T-cell (primary cell): ENCODE data around the gene OPA1. TPM values are rescaled to one million over a fixed set of nuclear protein-coding genes. Genes with fewer than 3 reads are reported as not detected.

Experiments used
- ATAC-seq, 4 experiments: fragments of 200-7000 bp in 3 of 4; fragments of 150-1000 bp in 1 of 4; cut with Tn5 transposase; replicated peaks in 1 of 4; 1 replicate in 3 of 4; 2 replicates in 1 of 4; pipeline ENCODE4 v1.10.0; 2021; ENCODE audit warnings: moderate library complexity in 3 of 4, mild to moderate bottlenecking in 2 of 4, moderate number of reproducible peaks in 1 of 4
- CTCF ChIA-PET, 2 donors: fragments of 300-600 bp; sonication (Branson Sonifier 250); formaldehyde crosslinking; loops; one replicate each; lab custom pipeline; 2022; ENCODE audit warnings: antibody characterized with exemption in 2 of 2; lab: Charles Lee
- POLR2A ChIA-PET, 2 donors: fragments of 300-600 bp; sonication (Branson Sonifier 250); formaldehyde crosslinking; loops; one replicate each; lab custom pipeline; 2022; ENCODE audit warnings: antibody characterized with exemption in 2 of 2; lab: Charles Lee
- DNase-seq, 35 experiments: peaks; one replicate each; pipeline versions ENCODE4 v3.0.0 to v3.0.0-alpha.2; 2013 to 2023
- H3K27ac ChIP-seq: one replicate; pipeline ENCODE4 v1.5.1; 2013; ENCODE audit warnings: low read length
- H3K27me3 ChIP-seq, 2 experiments: replicated peaks in 1 of 2; 1 replicate in 1 of 2; 2 replicates in 1 of 2; pipeline versions ENCODE4 v1.6.1 to v1.7.0; 2013; ENCODE audit warnings: low read length in 1 of 2, mixed read lengths in 1 of 2; ENCODE audit not compliant: control insufficient read depth in 2 of 2, insufficient read depth in 2 of 2; ENCODE audit errors: extremely low read depth in 1 of 2
- H3K36me3 ChIP-seq, 2 donors: 1 replicate in 1 of 2; 2 replicates in 1 of 2; pipeline versions ENCODE4 v1.6.1 to v1.7.0; 2013; ENCODE audit warnings: low read length in 1 of 2; ENCODE audit not compliant: control insufficient read depth in 2 of 2, insufficient read depth in 1 of 2; ENCODE audit errors: extremely low read depth in 1 of 2
- H3K4me1 ChIP-seq, 2 experiments: 1 replicate in 1 of 2; 2 replicates in 1 of 2; pipeline versions ENCODE4 v1.6.1 to v1.7.0; 2013; ENCODE audit warnings: low read length in 2 of 2, mixed read lengths in 1 of 2; ENCODE audit not compliant: insufficient read depth in 2 of 2, control insufficient read depth in 1 of 2; ENCODE audit errors: extremely low read depth in 1 of 2
- H3K4me3 ChIP-seq, 2 donors: 1 replicate in 1 of 2; 2 replicates in 1 of 2; pipeline versions ENCODE4 v1.5.1 to v1.7.0; 2013; ENCODE audit warnings: mild to moderate bottlenecking in 2 of 2, low read length in 1 of 2, moderate library complexity in 1 of 2; ENCODE audit not compliant: control insufficient read depth in 1 of 2; ENCODE audit errors: extremely low read depth in 1 of 2
- H3K9me3 ChIP-seq: 2 replicates; pipeline ENCODE4 v1.7.0; 2013
- H3K27ac Mint-ChIP-seq, 2 donors: one replicate each; pipeline ENCODE4 v1.8.0; 2020 to 2021; ENCODE audit warnings: mild to moderate bottlenecking in 2 of 2, mixed read lengths in 2 of 2
- H3K27me3 Mint-ChIP-seq, 2 donors: one replicate each; pipeline ENCODE4 v1.8.0; 2021 to 2022; ENCODE audit warnings: mixed read lengths in 2 of 2
- H3K36me3 Mint-ChIP-seq: one replicate; pipeline ENCODE4 v1.8.0; 2021; ENCODE audit warnings: mixed read lengths
- H3K4me1 Mint-ChIP-seq, 3 donors: one replicate each; pipeline ENCODE4 v1.8.0; 2020 to 2022; ENCODE audit warnings: mixed read lengths in 3 of 3, mild to moderate bottlenecking in 1 of 3
- H3K4me3 Mint-ChIP-seq, 3 donors: one replicate each; pipeline ENCODE4 v1.8.0; 2020 to 2022; ENCODE audit warnings: mild to moderate bottlenecking in 3 of 3, mixed read lengths in 3 of 3, moderate library complexity in 3 of 3
- H3K9me3 Mint-ChIP-seq, 3 donors: one replicate each; pipeline ENCODE4 v1.8.0; 2020 to 2022; ENCODE audit warnings: mixed read lengths in 3 of 3
- WGBS: methylation state at CpG from one replicate; pipeline ENCODE4 v1.1.5; 2013; ENCODE audit warnings: missing lambda C conversion rate; ENCODE audit not compliant: insufficient coverage; 5-methylcytosine and 5-hydroxymethylcytosine counted together
- total RNA-seq, 35 experiments: library from RNA in 6 of 35; stranded (reverse) in 6 of 35; fragments of 120-200 nt in 1 of 35; gene quantifications; one replicate each; pipeline versions ENCODE4 v1.2.1 to v1.2.4 and lab custom pipeline; 2013 to 2026

OPA1 gene
- total RNA-seq, 5 donors from 2014 or later (not counting 1 experiment from before 2014, with no cell fraction given) = 40.5 to 56.1 (median 41.9) TPM

GRCh38 chr3:193720169-193720568 lies 127.2 kb downstream of the OPA1 start:
- H3K36me3 ChIP-seq = no peaks in the 10 kb centered on the region
- no peaks in the 10 kb centered on the region for H3K9me3 ChIP-seq
- peaks cover 6 to 9% of the 10 kb centered on the region in 2 experiments for H3K4me1 ChIP-seq
- Mint-ChIP-seq H3K4me1 (peaks cover 8 to 16% (median 9%) of the 10 kb centered on the region in 3 donors), H3K36me3 (peaks cover 3% of the 10 kb centered on the region), H3K27ac (no peak overlapping the region), H3K27me3 (peaks cover 3 to 9% of the 10 kb centered on the region in 2 donors), H3K4me3 (no peak overlapping the region), H3K9me3 (peaks cover 0 to 7% (median 3%) of the 10 kb centered on the region in 3 donors)
- DNase-seq (no peak), ATAC-seq (no peak)
- ChIA-PET POLR2A (no interaction called here), CTCF (no interaction called here)
- no CpG with 5 or more reads among the region's 3 CpGs for WGBS
- H3K27me3 ChIP-seq = peaks cover 0 to 2% of the 10 kb centered on the region in 2 experiments
- no peak overlapping the region for H3K27ac ChIP-seq
- H3K4me3 ChIP-seq = no peak overlapping the region

GRCh38 chr3:193722566-193722965 lies 129.6 kb downstream of the OPA1 start:
- no peaks in the 10 kb centered on the region for H3K9me3 Mint-ChIP-seq
- DNase-seq (no peak), ATAC-seq (no peak)
- no peak overlapping the region for H3K4me3 Mint-ChIP-seq
- 80% methylated on average over 3 of the region's 3 CpGs for WGBS
- no peak overlapping the region for H3K27ac Mint-ChIP-seq
- Histone ChIP-seq H3K36me3 (no peaks in the 10 kb centered on the region), H3K9me3 (no peaks in the 10 kb centered on the region), H3K27ac (no peak overlapping the region), H3K27me3 (peaks cover 0 to 2% of the 10 kb centered on the region in 2 experiments), H3K4me1 (no peaks in the 10 kb centered on the region), H3K4me3 (no peak overlapping the region)
- POLR2A ChIA-PET = no interaction called here
- no peaks in the 10 kb centered on the region for H3K36me3 Mint-ChIP-seq
- CTCF ChIA-PET = no interaction called here
- no peaks in the 10 kb centered on the region for H3K4me1 Mint-ChIP-seq
- peaks cover 3 to 9% of the 10 kb centered on the region in 2 donors for H3K27me3 Mint-ChIP-seq

GRCh38 chr3:193727089-193727488 lies 134.1 kb downstream of the OPA1 start:
- Mint-ChIP-seq H3K27me3 (peaks cover 3 to 15% of the 10 kb centered on the region in 2 donors), H3K4me3 (no peak overlapping the region), H3K27ac (no peak overlapping the region), H3K36me3 (no peaks in the 10 kb centered on the region), H3K4me1 (no peaks in the 10 kb centered on the region), H3K9me3 (no peaks in the 10 kb centered on the region)
- ATAC-seq (no peak), DNase-seq (no peak)
- H3K36me3 ChIP-seq = no peaks in the 10 kb centered on the region
- CTCF ChIA-PET = no interaction called here
- 86% methylated on average over 2 of the region's 6 CpGs for WGBS
- POLR2A ChIA-PET = no interaction called here
- H3K27me3 ChIP-seq = peaks cover 0 to 13% of the 10 kb centered on the region in 2 experiments
- H3K4me3 ChIP-seq = no peak overlapping the region
- H3K9me3 ChIP-seq = no peaks in the 10 kb centered on the region
- H3K27ac ChIP-seq = no peak overlapping the region
- no peaks in the 10 kb centered on the region for H3K4me1 ChIP-seq

GRCh38 chr3:193728429-193729087 lies 135.6 kb downstream of the OPA1 start:
- H3K4me1 Mint-ChIP-seq = no peaks in the 10 kb centered on the region
- Histone ChIP-seq H3K27ac (no peak overlapping the region), H3K27me3 (peaks cover 0 to 22% of the 10 kb centered on the region in 2 experiments), H3K9me3 (no peaks in the 10 kb centered on the region), H3K4me3 (no peak overlapping the region), H3K4me1 (no peaks in the 10 kb centered on the region), H3K36me3 (no peaks in the 10 kb centered on the region)
- no peaks in the 10 kb centered on the region for H3K36me3 Mint-ChIP-seq
- DNase-seq = no peak
- H3K27me3 Mint-ChIP-seq = peaks cover 0 to 8% of the 10 kb centered on the region in 2 donors
- no peak overlapping the region for H3K4me3 Mint-ChIP-seq
- WGBS = 84% methylated on average over 5 of the region's 7 CpGs
- POLR2A ChIA-PET = interaction anchor here in 1 of 2 donors (0.6 kb wide), 1 partner anchor 10 kb away, joined by 3 read pairs; no protein-coding TSS in a partner anchor
- no peaks in the 10 kb centered on the region for H3K9me3 Mint-ChIP-seq
- CTCF ChIA-PET = no interaction called here
- H3K27ac Mint-ChIP-seq = no peak overlapping the region
- ATAC-seq = no peak

GRCh38 chr3:193729088-193729465 lies 136.1 kb downstream of the OPA1 start:
- Histone ChIP-seq H3K9me3 (no peaks in the 10 kb centered on the region), H3K4me1 (no peaks in the 10 kb centered on the region), H3K27me3 (peaks cover 0 to 22% of the 10 kb centered on the region in 2 experiments), H3K4me3 (no peak overlapping the region), H3K27ac (no peak overlapping the region), H3K36me3 (no peaks in the 10 kb centered on the region)
- H3K27ac Mint-ChIP-seq = no peak overlapping the region
- peaks cover 0 to 8% of the 10 kb centered on the region in 2 donors for H3K27me3 Mint-ChIP-seq
- ChIA-PET CTCF (no interaction called here), POLR2A (no interaction called here)
- DNase-seq (no peak), ATAC-seq (no peak)
- no peak overlapping the region for H3K4me3 Mint-ChIP-seq
- 69% methylated on average over 2 of the region's 6 CpGs for WGBS
- no peaks in the 10 kb centered on the region for H3K9me3 Mint-ChIP-seq
- no peaks in the 10 kb centered on the region for H3K36me3 Mint-ChIP-seq
- H3K4me1 Mint-ChIP-seq = no peaks in the 10 kb centered on the region

- Histone ChIP-seq H3K9me3 (no peaks in the 10 kb centered on the region), H3K4me3 (no peak overlapping the region)
- CTCF ChIA-PET = no interaction called here
These were observed 136.6 kb downstream of the OPA1 start for GRCh38 chr3:193729601-193730000.

More at GRCh38 chr3:193729601-193730000, 136.6 kb downstream of the OPA1 start:
- Histone ChIP-seq H3K36me3 (no peaks in the 10 kb centered on the region), H3K4me1 (no peaks in the 10 kb centered on the region), H3K27me3 (peaks cover 0 to 22% of the 10 kb centered on the region in 2 experiments), H3K27ac (no peak overlapping the region)
- Mint-ChIP-seq H3K27me3 (peaks cover 0 to 6% of the 10 kb centered on the region in 2 donors), H3K27ac (no peak overlapping the region), H3K4me3 (no peak overlapping the region), H3K36me3 (no peaks in the 10 kb centered on the region), H3K4me1 (no peaks in the 10 kb centered on the region), H3K9me3 (no peaks in the 10 kb centered on the region)
- ATAC-seq (no peak), DNase-seq (no peak)
- POLR2A ChIA-PET = no interaction called here
